HepG2 (cell line): Measurements from ENCODE around the gene ACVR1C. TPM values are rescaled to one million over a fixed set of nuclear protein-coding genes. Genes with fewer than 3 reads are reported as not detected.
A peak's percentile ranks its signal among the peaks of the same experiment; 100 is the strongest.

Experiments
- ATF7-NPFF ChIP-seq: sonication (generic); formaldehyde crosslinking; IDR thresholded peaks from 2 replicates; pipeline ENCODE4 v1.8.1; 2023; ENCODE audit warnings: mild to moderate bottlenecking, low read depth, missing genetic modification reagents, moderate library complexity
- CTCF ChIP-seq: sonication (generic); formaldehyde crosslinking; IDR thresholded peaks from 2 replicates; pipeline ENCODE4 v1.5.0; 2020; ENCODE audit warnings: mild to moderate bottlenecking, missing genetic modification reagents, moderate library complexity
- FOSL1 ChIP-seq: sonication (generic); formaldehyde crosslinking; IDR thresholded peaks from 2 replicates; pipeline ENCODE4 v1.9.0; 2021; ENCODE audit warnings: missing genetic modification reagents, borderline replicate concordance
- FOXP4 ChIP-seq: sonication (generic); formaldehyde crosslinking; IDR thresholded peaks from 2 replicates; pipeline ENCODE4 v1.4.0; 2020; ENCODE audit warnings: missing genetic modification reagents
- MTF2 ChIP-seq: sonication (generic); formaldehyde crosslinking; IDR thresholded peaks from 2 replicates; pipeline ENCODE4 v1.5.0; 2020; ENCODE audit warnings: missing genetic modification reagents, borderline replicate concordance
- PHF5A ChIP-seq: IDR thresholded peaks from one replicate; pipeline ENCODE4 v1.6.1; 2018; ENCODE audit warnings: low read depth, missing genetic modification reagents; ENCODE audit not compliant: unreplicated experiment
- PHF8 ChIP-seq: sonication (generic); formaldehyde crosslinking; IDR thresholded peaks from 2 replicates; pipeline ENCODE4 v1.5.0; 2020; ENCODE audit warnings: missing genetic modification reagents
- ZBTB40 ChIP-seq, 2 experiments: fragments of 450-650 bp in 1 of 2; sonication (generic) in 1 of 2; formaldehyde crosslinking in 1 of 2; IDR thresholded peaks; 2 replicates each; pipeline versions ENCODE4 v1.6.1 to v1.8.0; 2016 to 2022; ENCODE audit warnings: antibody characterized with exemption in 1 of 2, mild to moderate bottlenecking in 1 of 2, missing genetic modification reagents in 1 of 2
- ZMYM4 ChIP-seq: sonication (generic); formaldehyde crosslinking; IDR thresholded peaks from 2 replicates; pipeline ENCODE4 v1.8.1; 2023; ENCODE audit warnings: mild to moderate bottlenecking, missing genetic modification reagents
- ZNF251 ChIP-seq: sonication (generic); formaldehyde crosslinking; IDR thresholded peaks from 2 replicates; pipeline ENCODE4 v1.9.0; 2021; ENCODE audit warnings: mild to moderate bottlenecking, missing genetic modification reagents
- ZNF34 ChIP-seq: sonication (generic); formaldehyde crosslinking; IDR thresholded peaks from 2 replicates; pipeline ENCODE4 v1.4.0; 2020; ENCODE audit warnings: mild to moderate bottlenecking, missing genetic modification reagents, borderline replicate concordance
- ZNF446 ChIP-seq: sonication (generic); formaldehyde crosslinking; IDR thresholded peaks from 2 replicates; pipeline ENCODE4 v1.5.0; 2020; ENCODE audit warnings: mild to moderate bottlenecking, missing genetic modification reagents
- ZNF556 ChIP-seq: sonication (generic); formaldehyde crosslinking; IDR thresholded peaks from 2 replicates; pipeline ENCODE4 v1.4.0; 2020; ENCODE audit warnings: mild to moderate bottlenecking, missing genetic modification reagents, borderline replicate concordance
- ZNF788 ChIP-seq: sonication (generic); formaldehyde crosslinking; IDR thresholded peaks from 2 replicates; pipeline ENCODE4 v1.5.0; 2020; ENCODE audit warnings: mild to moderate bottlenecking, missing genetic modification reagents, borderline replicate concordance
- ZNF891 ChIP-seq: sonication (generic); formaldehyde crosslinking; IDR thresholded peaks from 2 replicates; pipeline ENCODE4 v1.5.0; 2020; ENCODE audit warnings: mild to moderate bottlenecking, missing genetic modification reagents
- polyA plus RNA-seq, 8 experiments: library from polyadenylated mRNA; depleted of rRNA in 3 of 8; stranded (reverse) in 7 of 8; unstranded in 1 of 8; fragments of >200 nt; fragmentation: Illumina TruSeq in 4 of 8; extraction: Trizol in 4 of 8; gene quantifications; 2 replicates each; pipeline versions ENCODE4 v1.2.1 to v1.2.3, GENCODE V29; 2011 to 2016; ENCODE audit warnings: low read depth in 4 of 8, missing spikeins in 1 of 8, mixed read lengths in 1 of 8; ENCODE audit not compliant: insufficient read depth in 1 of 8
- total RNA-seq, 5 experiments: library from RNA; depleted of rRNA; stranded (reverse); fragments of >200 nt; fragmentation: Illumina TruSeq; extraction: Trizol; gene quantifications; 2 replicates each; pipeline ENCODE4 v1.2.3, GENCODE V29; 2016; ENCODE audit warnings: low read depth in 1 of 5

The ACVR1C gene
- total and polyA plus RNA-seq, 2 of the 13 experiments (the other 11 are each of a cell fraction or from before 2014, with no cell fraction given), result 0.05 to 1.0 TPM

GRCh38 chr2:157628477-157629415 is at the start of gene ACVR1C (continued):
- TF ChIP-seq ZBTB40 (IDR thresholded peaks at IDR 0.05) (no peak), ZBTB40 (CRISPR knock-in tag; IDR thresholded peaks at IDR 0.05) (no peak), MTF2 (CRISPR knock-in tag) (peak; percentile 96), ZNF556 (CRISPR knock-in tag) (peak; percentile 66), FOXP4 (CRISPR knock-in tag) (0 out of 2 replicates have a peak, but pooled peaks have one; percentile 21), ZNF34 (CRISPR knock-in tag) (no peak), ZNF251 (no peak), PHF5A (CRISPR knock-in tag) (no peak), CTCF (peak; percentile 66), PHF8 (CRISPR knock-in tag) (peak; percentile 50; the same call in 1 of the 2 replicates), ZNF446 (CRISPR knock-in tag) (0 out of 2 replicates have a peak, but pooled peaks have one; percentile 19), ZNF788 (CRISPR knock-in tag) (peak; percentile 55; the same call in 1 of the 2 replicates), FOSL1 (CRISPR knock-in tag) (no peak), ATF7-NPFF (CRISPR knock-in tag) (peak; percentile 82), ZMYM4 (CRISPR knock-in tag) (peak; percentile 67), ZNF891 (peak; percentile 26; the same call in 1 of the 2 replicates)
